Esophagus muscularis mucosa (tissue), 3 donors: ENCODE data around the gene PIGM.

Experiments
- POLR2A ChIP-seq: fragments of 450-650 bp; IDR thresholded peaks from one replicate; pipeline ENCODE4 v1.6.1; 2017; ENCODE audit warnings: antibody characterized with exemption, moderate library complexity, mild to moderate bottlenecking, low read depth
- POLR2AphosphoS5 ChIP-seq, 2 donors: sonication (generic); formaldehyde crosslinking; IDR thresholded peaks; one replicate each; pipeline ENCODE4 v1.6.1; 2017; ENCODE audit warnings: antibody characterized with exemption in 2 of 2
- TF ChIP-seq, protein P1 (sequence below), 3 experiments: fragments of 200-600 bp in 2 of 3; fragments of 450-650 bp in 1 of 3; sonication (generic) in 2 of 3; IDR thresholded peaks; one replicate each; pipeline ENCODE4 v1.5.1; 2017 to 2019; ENCODE audit warnings: antibody characterized with exemption in 3 of 3, mild to moderate bottlenecking in 2 of 3, moderate library complexity in 1 of 3

DNA sequence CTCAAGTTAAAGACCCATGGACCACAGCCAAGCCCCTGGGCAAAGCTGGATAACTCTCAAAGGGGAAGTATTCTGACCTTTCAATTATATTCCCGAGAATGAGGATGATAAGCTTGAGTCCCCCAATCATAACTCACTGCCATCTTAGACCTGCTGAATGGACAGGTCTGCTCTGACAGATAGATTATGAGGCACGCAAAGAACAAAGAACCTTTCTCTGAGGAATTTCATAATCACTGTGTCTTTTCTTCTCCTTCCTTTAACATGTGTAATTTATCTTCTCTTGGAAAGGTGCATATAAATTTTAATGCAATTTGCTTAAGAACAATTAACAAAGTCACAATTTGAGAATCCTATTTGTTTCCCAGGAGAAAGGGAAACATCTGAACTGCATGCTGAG, 22.0 kb downstream of the PIGM start:
- TF ChIP-seq, protein P1, sequence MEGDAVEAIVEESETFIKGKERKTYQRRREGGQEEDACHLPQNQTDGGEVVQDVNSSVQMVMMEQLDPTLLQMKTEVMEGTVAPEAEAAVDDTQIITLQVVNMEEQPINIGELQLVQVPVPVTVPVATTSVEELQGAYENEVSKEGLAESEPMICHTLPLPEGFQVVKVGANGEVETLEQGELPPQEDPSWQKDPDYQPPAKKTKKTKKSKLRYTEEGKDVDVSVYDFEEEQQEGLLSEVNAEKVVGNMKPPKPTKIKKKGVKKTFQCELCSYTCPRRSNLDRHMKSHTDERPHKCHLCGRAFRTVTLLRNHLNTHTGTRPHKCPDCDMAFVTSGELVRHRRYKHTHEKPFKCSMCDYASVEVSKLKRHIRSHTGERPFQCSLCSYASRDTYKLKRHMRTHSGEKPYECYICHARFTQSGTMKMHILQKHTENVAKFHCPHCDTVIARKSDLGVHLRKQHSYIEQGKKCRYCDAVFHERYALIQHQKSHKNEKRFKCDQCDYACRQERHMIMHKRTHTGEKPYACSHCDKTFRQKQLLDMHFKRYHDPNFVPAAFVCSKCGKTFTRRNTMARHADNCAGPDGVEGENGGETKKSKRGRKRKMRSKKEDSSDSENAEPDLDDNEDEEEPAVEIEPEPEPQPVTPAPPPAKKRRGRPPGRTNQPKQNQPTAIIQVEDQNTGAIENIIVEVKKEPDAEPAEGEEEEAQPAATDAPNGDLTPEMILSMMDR (IDR thresholded peaks at IDR 0.05), result no peak
- TF ChIP-seq POLR2A, result no peak
- no peak for TF ChIP-seq POLR2AphosphoS5 (IDR thresholded peaks at IDR 0.05)
